GM21717 (cell line): ENCODE measurements around the gene PRKCSH.
"Not testable (repeated sequence)": the region's sequence is repeated elsewhere in the genome, so short reads cannot be mapped to it uniquely, and the experiment has no call there.

Experiments used
- ATAC-seq: cut with Tn5 transposase; IDR thresholded peaks from one replicate; pipeline ENCODE4 v1.9.1; 2021; ENCODE audit warnings: mild to moderate bottlenecking, moderate library complexity; ENCODE audit not compliant: unreplicated experiment

Gene PRKCSH

GRCh38 chr19:11435057-11435832, at the start of gene PRKCSH, which contains the start of gene ODAD3:
Gene PRKCSH (plus strand): TSS chr19:11435635. CDS start chr19:11436118, 483 bp downstream.
Gene ODAD3 (minus strand): TSS chr19:11435121. CDS start chr19:11435016, 105 bp downstream.
- peak; percentile 80 for ATAC-seq

- ATAC-seq = no peak
These were observed 48.0 kb upstream of the PRKCSH start for GRCh38 chr19:11387162-11388034.

- no peak for ATAC-seq
These were observed 45.1 kb upstream of the PRKCSH start for GRCh38 chr19:11390359-11390758.

- ATAC-seq = no peak
These were observed 44.3 kb upstream of the PRKCSH start for GRCh38 chr19:11390933-11391680.

GRCh38 chr19:11397089-11397610, 38.3 kb upstream of the PRKCSH start:
- no peak for ATAC-seq

- ATAC-seq = no peak
These were observed 35.8 kb upstream of the PRKCSH start for GRCh38 chr19:11399667-11400066.

- ATAC-seq = no peak
These were observed 34.6 kb upstream of the PRKCSH start for GRCh38 chr19:11400798-11401197.

GRCh38 chr19:11401808-11402543, 33.5 kb upstream of the PRKCSH start:
- ATAC-seq = no peak

- no peak for ATAC-seq
These were observed 30.7 kb upstream of the PRKCSH start for GRCh38 chr19:11404588-11405222.

- ATAC-seq = no peak
These were observed 29.4 kb upstream of the PRKCSH start for GRCh38 chr19:11405846-11406643.

GRCh38 chr19:11406703-11407236, 28.7 kb upstream of the PRKCSH start:
- ATAC-seq = not testable (repeated sequence)

- ATAC-seq = no peak
These were observed 26.8 kb upstream of the PRKCSH start for GRCh38 chr19:11408591-11408990.

- no peak for ATAC-seq
These were observed 24.8 kb upstream of the PRKCSH start for GRCh38 chr19:11410682-11411081.

GRCh38 chr19:11414544-11414943, 20.9 kb upstream of the PRKCSH start:
- ATAC-seq = no peak

GRCh38 chr19:11416346-11417052, 18.9 kb upstream of the PRKCSH start:
- no peak for ATAC-seq

GRCh38 chr19:11418094-11418548, 17.3 kb upstream of the PRKCSH start:
- no peak for ATAC-seq

GRCh38 chr19:11418549-11419506, 16.6 kb upstream of the PRKCSH start, which contains the start of gene RGL3:
Gene RGL3 (minus strand): TSS chr19:11419314. CDS start chr19:11419278, 36 bp downstream.
- ATAC-seq = no peak
